ENCODE measurements around the gene SPOCK2.
"Not testable (repeated sequence)": the region's sequence is repeated elsewhere in the genome, so short reads cannot be mapped to it uniquely, and the experiment has no call there.

SPOCK2 gene, protein sequence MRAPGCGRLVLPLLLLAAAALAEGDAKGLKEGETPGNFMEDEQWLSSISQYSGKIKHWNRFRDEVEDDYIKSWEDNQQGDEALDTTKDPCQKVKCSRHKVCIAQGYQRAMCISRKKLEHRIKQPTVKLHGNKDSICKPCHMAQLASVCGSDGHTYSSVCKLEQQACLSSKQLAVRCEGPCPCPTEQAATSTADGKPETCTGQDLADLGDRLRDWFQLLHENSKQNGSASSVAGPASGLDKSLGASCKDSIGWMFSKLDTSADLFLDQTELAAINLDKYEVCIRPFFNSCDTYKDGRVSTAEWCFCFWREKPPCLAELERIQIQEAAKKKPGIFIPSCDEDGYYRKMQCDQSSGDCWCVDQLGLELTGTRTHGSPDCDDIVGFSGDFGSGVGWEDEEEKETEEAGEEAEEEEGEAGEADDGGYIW

DNA sequence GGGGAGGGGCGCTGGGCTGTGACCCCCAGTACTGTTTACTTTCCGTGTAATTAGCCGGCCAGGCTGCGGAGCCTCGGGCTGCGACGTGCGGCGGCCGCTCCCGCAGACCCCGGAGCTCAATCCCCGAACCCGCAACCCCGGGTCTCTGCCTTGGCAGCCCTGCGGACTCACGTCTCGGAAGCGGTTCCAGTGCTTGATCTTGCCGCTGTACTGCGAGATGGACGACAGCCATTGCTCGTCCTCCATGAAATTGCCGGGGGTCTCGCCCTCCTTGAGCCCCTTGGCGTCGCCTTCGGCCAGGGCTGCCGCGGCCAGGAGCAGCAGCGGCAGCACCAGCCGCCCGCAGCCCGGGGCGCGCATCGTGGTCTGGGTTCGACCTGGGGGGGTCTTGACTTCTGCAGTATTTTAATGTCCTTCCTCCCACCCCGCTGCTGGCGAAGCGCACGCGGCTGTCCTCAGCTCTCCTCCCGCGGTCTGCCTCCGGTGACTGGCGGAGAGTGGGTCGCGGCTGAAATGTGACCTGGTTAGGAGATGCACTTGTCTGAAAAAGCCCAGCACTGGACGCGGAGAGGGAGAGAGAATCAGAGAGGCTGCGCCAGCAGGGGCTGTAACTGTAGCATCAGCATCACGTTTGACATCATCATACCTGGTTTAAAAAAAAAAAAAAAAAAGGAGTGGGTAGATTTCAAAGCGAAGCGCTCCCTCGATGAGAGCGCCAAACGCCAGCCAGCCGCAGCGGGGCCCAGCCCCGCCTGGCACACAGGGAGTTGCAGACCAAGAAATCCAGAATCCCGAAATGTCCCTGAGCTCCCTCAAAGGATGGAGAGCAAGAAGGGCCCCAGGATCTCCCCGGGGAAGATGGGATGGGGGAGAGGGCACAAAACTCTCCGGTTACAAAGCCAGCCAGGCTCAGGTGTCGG, at the start of gene SPOCK2:
Gene SPOCK2 (minus strand): TSS at position 583 of the 920 bp plus-strand sequence. CDS start 223 bp downstream, at position 360.
- DNase-seq (ENCODE audit: low read depth, low spot score): peak; percentile 46

DNA sequence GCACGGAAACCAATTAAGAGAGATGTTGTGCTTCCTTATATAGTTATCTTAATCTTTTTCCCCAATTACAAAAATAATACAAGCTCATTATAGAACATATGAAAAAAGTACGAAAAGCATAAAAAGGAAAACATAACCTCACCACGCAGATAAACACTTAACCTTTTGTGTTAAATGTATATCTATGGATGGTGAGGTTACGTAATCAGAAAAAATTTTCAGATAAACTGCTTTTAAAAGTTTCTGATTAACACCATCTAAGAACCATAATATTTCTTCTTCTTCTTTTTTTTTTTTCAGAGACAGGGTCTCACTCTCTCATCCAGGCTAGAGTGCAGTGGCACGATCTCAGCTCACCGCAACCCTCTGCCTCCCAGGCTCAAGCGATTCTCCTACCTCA, 49.2 kb upstream of the SPOCK2 start:
- DNase-seq (ENCODE audit: low read depth, low spot score): no peak

DNA sequence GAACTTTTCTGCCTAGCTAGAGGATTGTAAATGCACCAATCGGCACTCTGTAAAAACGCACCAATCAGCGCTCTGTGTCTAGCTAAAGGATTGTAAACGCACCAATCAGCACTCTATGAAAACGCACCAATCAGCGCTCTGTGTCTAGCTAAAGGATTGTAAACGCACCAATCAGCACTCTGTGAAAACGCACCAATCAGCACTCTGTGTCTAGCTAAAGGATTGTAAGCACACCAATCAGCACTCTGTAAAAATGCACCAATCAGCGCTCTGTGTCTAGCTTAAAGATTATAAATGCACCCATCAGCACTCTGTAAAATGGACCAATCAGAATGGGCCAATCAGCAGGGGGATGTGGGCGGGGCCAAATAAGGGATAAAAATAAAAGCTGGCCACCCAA, 47.9 kb upstream of the SPOCK2 start:
- DNase-seq (ENCODE audit: low read depth, low spot score): not testable (repeated sequence)

DNA sequence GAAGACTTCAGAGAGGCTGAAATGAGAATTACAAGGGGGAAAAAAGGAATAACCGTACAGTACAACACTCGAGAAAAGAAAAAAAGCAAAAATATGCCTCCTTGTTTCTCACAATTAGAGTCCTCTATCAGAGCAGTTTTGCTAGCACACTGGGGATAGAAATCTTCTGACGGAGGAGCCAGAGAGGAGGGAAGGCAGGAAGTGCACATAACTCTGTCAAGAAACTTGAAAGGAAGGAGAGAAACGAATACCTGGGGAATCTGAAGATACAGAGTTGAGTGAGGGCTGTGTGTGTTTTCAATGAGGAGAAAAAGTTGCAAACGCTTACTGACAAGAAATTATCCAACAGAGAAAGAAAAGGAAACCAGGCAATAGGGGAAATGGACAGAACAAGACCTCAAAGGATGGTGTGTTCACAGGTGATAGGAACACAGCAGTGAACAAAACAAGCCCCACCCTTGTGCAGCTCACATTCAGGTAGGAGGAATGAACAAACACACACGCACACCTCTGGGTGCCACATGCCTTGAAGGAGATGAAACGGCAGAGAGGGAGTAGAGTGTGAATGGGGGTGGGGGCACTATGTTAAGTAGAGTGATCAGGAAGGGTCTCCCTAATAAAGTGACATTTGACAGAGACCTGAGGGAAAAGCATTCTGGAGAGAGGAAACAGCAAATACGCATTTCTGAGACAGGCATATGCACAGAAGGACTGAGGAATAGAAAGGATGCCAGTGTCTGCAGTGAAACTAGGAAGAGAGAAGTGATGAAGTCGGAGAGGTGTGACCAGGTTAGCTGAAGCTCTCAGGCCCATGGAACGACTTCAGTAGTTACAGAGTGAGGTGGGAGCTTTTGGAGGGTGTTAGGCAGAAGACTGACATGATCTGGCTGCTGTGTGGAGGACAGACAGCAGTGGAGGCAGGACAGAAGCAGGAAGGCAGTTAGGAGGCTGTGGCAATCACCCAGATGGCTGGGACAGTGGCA, 46.7 kb upstream of the SPOCK2 start:
- DNase-seq (ENCODE audit: low read depth, low spot score): no peak

DNA sequence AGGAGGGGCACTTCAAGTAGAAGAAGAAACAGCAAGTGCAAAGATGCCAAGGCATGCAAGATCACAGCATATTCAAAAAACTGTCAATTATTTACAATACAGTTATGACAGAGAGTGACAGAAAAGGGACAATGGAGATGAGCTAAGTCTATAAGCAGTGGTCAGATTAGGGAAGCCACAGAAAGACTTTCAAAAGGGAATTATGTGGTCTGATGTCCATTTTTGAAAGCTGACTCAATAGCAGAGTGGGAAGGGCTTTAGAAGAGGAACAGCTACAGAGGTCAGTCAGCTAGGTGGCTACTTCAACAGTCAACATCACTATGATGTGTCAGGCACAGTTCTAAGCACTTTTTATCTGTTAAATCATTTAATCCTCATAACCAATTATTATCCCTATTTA, 45.2 kb upstream of the SPOCK2 start:
- DNase-seq (ENCODE audit: low read depth, low spot score): peak; percentile 68

DNA sequence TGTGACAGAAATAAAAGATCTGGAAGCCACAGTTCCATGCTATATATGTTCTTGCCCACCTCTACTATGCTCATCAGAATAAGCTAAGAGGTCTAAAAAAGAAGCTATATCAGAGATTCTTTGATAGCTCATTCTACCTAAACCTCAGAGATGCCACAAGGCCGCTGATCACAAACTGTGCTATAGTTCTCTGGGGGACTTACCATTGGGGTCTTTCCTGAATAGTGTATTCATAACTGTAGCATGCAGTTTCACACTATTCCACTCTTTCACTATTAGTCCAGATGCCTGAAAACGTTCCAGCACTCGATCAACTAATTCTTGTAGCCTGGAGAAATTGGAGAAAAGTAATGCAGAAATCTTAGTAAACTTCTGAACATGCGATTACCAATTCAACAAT, 44.5 kb upstream of the SPOCK2 start:
- no peak for DNase-seq (ENCODE audit: low read depth, low spot score)

DNA sequence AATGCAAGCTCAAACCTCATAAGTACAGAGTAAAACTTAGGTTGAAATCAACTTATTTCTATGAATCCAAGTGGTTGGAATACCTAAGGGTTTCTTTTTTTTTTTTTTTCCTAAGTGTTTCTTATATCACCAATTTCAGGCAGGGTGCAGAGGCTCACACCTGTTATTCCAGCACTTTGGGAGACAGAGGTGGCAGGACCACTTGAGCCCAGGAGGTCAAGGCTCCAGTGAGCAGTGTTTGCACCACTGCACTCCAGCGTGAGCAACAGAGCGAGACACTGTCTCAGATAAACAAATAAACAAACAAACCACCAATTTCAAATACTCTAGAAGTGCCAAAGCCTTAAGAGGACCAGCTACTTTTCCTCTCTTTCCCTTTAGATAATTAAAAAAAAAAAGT, 39.2 kb upstream of the SPOCK2 start:
- no peak for DNase-seq (ENCODE audit: low read depth, low spot score)

DNA sequence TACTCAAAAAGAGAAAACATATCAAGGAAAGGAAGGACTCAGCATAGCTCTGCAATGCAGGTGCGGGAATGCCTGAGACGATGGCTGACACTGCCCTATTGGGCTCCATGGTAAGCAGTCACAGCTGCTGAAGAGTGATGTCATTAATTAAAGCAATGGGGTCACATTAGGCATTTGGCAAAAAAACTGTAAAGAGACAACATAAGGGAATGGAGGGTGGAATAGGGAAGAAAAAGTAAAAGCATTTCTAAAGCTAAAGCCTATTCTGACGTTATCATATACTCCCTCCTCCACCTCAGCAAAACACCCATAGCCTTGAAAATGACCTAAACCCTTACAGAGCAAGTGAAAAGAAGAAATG, 38.5 kb upstream of the SPOCK2 start:
- DNase-seq (ENCODE audit: low read depth, low spot score): no peak

DNA sequence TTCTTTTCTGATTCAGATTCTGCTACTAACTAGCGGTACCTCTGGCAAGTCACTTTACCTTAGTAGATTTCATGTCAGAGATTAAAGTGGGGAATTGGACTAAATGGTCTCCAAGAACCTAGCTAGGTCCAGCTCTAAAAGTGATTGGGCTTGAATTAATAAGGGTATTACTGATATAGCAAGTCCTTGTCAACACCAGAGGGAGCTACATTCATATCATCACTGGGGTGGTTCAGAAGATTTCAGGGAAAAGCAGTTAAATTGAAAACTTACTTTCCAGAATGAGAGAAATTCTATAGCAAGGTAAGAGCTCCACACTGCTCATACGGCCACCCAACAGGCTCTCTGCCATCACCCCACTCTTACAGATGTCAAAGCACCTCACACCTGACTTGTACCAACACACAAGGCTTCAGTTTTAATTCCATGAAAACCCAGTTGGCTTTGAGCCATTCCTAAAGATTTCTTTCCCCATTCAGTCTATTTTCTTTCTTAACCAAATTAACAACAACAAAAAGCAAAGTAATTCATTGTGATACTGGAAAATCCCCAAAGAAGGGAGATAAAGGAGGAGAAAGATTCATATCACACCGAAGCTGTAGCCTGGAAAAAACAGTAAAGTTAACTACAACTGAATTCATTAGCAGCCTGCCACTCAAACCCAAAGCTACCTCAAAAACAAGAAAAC, 38.0 kb upstream of the SPOCK2 start:
- peak; percentile 68 for DNase-seq (ENCODE audit: low read depth, low spot score)

DNA sequence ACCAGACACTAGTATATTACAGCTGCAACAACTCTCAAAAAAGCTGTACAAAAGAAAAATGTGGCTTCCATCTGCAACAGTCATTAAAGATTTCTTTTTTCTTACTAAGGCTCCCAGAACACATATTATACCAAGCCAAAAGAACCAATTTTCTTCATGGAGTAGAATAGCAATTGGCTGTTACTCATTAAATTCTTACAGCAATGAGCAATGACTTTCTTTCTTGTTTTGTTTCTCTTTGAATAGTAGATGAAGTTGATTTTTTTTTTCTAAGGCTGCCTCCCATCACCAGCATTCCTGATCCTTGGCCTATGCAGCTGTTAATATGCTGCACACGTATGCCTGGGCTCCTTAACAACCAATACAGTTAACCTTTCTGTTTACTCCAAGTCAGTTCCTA, 36.6 kb upstream of the SPOCK2 start:
- DNase-seq (ENCODE audit: low read depth, low spot score): peak; percentile 90

DNA sequence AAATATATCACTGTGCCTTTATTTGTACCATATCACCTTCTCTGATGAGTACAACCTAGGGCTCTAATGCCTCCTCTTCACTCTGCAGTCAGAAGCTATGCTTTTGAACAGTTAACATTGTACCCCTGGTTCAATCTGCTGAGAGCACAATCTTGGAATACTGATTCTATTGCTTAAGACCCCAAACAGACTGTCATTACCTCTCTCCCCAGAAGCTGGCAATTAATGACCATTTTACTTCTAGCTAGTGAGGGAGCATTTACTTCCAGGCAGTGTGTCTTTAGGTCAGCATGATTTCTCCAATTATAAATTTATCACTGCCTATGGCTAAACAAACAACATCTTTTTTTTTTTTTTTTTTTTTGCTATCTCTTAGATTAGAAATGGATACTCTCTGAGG, 36.0 kb upstream of the SPOCK2 start:
- DNase-seq (ENCODE audit: low read depth, low spot score): no peak

DNA sequence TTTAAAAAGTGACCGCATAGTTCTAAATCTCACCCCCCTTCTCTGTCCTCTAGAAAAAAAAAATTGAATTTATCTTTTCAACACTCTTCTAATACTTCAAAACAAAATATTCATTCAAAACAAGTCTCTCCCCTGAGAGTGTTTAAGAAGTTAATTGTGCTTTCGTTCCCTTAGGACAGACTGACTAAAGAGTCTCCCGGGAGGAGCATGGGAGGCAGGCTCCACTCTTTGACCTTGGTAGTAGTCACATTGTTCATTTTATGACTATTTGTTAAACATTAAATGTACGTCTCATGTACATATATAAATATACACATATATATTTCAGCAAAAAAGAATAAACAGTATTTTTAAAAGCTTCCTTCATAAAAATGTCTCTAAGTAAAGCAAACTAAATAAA, 35.3 kb upstream of the SPOCK2 start:
- no peak for DNase-seq (ENCODE audit: low read depth, low spot score)

DNA sequence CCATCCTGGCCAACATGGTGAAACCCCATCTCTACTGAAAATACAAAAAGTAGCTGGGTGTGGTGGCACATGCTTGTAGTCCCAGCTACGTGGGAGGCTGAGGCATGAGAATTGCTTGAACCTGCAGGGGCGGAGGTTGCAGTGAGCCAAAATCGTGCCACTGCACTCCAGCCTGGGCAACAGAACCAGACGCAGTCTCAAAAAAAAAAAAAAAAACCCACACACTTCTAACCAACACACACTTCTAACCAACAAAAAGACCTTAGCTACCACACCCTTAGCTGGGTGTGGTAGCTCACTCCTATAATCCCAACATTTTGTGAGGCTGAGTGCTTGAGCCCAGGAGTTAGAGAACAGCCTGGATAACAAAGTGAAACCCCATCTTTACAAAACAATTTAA, 33.9 kb upstream of the SPOCK2 start:
- DNase-seq (ENCODE audit: low read depth, low spot score): no peak

DNA sequence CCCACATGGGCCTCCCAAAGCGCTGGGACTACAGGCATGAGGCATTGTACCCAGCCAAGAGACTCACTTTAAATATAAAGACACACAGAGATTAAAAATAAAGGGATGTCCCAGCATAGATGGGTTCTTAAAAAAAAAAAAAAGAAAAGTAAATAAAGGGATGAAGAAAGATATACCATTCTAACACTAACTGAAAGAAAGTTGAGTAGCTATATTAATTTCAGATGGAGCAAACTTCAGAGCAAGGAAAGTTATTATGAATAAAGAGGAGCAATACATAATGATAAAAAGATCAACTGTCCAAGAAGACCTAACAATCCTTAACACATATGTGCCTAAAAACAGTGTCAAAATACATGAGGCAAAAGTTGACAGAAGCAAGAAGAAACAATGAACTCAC, 33.0 kb upstream of the SPOCK2 start:
- DNase-seq (ENCODE audit: low read depth, low spot score): no peak

DNA sequence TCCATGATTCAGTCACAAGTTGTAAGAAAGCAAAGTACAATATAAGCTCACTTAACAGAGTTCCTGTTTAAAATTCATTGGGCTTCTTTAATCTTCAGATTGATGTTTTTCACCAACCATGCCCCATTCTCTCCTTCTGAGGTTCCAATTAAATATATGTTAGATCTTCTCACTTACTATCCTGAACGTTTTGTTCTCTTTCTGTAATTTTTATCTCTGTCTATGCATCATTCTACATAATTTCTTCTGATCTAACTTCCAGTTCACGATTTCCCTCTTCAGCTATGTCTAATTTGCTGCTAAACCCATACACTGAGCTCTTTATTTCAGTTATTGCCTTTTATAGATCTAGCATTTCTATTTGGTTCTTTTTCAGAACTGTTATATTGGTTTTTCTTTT, 28.0 kb upstream of the SPOCK2 start:
- DNase-seq (ENCODE audit: low read depth, low spot score): no peak

DNA sequence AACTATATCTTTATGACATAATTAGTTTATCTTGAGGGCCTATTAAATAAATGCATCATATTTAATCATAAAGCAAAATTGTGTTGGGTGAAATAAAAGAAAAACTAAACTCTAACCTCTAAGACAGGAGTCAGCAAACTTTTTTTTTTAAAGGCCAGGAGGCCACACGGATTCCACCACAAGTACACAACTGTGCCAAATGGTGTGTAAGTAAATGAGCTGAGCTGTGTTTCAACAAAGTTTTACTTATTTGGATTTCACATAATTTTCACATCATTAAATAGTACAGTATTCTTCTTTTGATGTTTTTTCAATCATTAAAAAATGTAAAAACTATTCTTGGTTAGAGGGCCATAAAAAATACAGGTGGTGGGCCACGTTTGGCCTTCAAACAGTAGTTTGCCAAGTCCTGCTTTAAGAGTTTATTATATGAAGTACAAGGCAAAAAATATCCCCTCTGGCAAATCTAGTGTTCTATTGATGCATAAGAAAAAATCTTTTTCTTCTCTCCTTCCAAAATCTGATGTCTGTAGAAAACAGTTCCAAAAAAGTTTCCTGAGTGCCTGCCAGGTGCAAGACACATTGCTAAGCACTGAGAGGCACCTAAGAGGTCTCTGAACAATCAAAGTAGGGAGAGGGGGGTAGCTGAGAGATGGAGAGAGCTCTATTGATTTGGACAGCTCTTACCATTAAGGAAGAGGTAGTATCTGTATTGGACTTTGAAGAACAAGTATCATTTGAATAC, 26.5 kb upstream of the SPOCK2 start:
- DNase-seq (ENCODE audit: low read depth, low spot score): no peak

DNA sequence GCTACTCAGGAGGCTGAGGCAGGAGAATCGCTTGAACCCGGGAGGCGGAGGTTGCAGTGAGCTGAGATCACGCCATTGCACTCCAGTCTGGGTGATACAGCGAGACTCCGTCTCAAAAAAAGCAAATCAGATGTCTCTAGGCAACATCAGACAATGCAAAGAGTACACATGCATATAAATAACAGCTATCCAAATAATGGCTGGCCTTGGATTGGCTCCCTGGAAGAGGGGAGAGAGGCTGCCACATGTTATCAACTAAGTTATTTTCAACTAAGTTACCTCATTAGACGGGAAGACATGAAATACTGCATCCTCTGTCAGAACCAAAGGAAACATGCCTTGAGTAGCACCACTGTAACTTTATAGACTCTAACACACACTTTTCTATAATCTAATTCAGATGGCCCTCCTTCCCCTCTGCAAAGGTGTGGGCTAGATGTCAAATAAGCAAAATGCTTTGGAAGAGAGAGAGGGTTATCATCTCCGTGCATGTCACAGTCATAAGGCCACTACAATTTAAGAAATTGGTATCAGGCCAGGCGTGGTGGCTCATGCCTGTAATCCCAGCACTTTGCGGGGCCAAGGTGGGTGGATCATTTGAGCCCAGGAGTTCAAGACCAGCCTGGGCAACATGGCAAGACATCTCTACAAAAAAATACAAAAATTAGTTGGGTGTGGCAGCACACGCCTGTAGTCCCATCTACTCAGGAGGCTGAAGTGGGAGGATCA, 22.5 kb upstream of the SPOCK2 start:
- DNase-seq (ENCODE audit: low read depth, low spot score): no peak

DNA sequence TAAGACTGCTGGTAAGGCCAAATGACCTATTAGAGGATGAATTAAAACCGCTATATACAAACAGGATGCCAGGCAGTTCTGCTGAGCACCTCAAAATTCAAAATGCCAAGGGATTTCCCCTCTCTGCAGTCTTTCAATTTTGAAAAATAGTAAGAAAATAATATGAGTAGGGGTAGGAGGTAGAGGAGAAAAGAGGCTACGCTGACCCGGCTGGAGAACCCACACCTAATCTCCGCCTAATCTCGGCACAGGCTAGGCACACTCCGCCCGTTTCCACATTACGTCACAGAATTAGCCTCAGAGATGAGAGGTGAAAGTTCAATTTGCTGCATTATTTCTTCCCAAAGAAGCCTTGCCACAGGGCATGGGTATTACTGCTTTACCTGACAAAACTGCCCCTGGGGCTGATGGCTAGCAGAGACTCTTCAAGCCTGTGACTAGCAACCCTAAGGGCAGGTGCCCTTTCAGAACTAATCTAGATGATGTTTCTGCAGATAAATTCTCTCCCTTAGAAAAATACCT, 21.3 kb upstream of the SPOCK2 start:
- no peak for DNase-seq (ENCODE audit: low read depth, low spot score)
